Large intestine (tissue), 3 donors: Measurements from ENCODE around the gene TLK2. TPM values are rescaled to one million over a fixed set of nuclear protein-coding genes. Genes with fewer than 3 reads are reported as not detected.
"Not testable (repeated sequence)": the region's sequence is repeated elsewhere in the genome, so short reads cannot be mapped to it uniquely, and the experiment has no call there.

Source experiments
- DNase-seq, 2 donors: peaks; one replicate each; pipeline versions ENCODE4 v3.0.0 to v3.0.0-alpha.2; 2013
- H3K27ac ChIP-seq: one replicate; pipeline ENCODE4 v1.5.1; 2013; ENCODE audit warnings: low read length
- H3K27me3 ChIP-seq: 2 replicates; pipeline ENCODE4 v1.6.1; 2013; ENCODE audit warnings: low read length; ENCODE audit not compliant: control insufficient read depth, insufficient read depth
- H3K36me3 ChIP-seq: 2 replicates; pipeline ENCODE4 v1.6.1; 2013; ENCODE audit warnings: low read length; ENCODE audit not compliant: control insufficient read depth, insufficient read depth
- H3K4me1 ChIP-seq: one replicate; pipeline ENCODE4 v1.6.1; 2013; ENCODE audit warnings: low read length; ENCODE audit not compliant: control insufficient read depth, insufficient read depth
- H3K4me3 ChIP-seq: one replicate; pipeline ENCODE4 v1.5.1; 2013; ENCODE audit warnings: low read length
- H3K9me3 ChIP-seq: one replicate; pipeline ENCODE4 v1.6.1; 2013; ENCODE audit warnings: mild to moderate bottlenecking, low read depth, low read length, moderate library complexity; ENCODE audit not compliant: control insufficient read depth
- WGBS: methylation state at CpG from one replicate; pipeline ENCODE4 v1.1.5; 2013; ENCODE audit warnings: low lambda C conversion rate; ENCODE audit not compliant: insufficient coverage; 5-methylcytosine and 5-hydroxymethylcytosine counted together
- polyA plus RNA-seq: library from polyadenylated mRNA; unstranded; fragments of 120-200 nt; gene quantifications from one replicate; pipeline ENCODE4 v1.2.1, GENCODE V29; 2013

Gene TLK2
- polyA plus RNA-seq, 1 donor, result 29.8 TPM

- WGBS, result 80% methylated on average over 1 of the region's 1 CpG
- Histone ChIP-seq H3K36me3 (peaks cover 47% of the 10 kb centered on the region), H3K9me3 (no peaks in the 10 kb centered on the region), H3K4me1 (no peaks in the 10 kb centered on the region), H3K4me3 (no peak overlapping the region), H3K27me3 (no peaks in the 10 kb centered on the region), H3K27ac (no peak overlapping the region)
- no peak for DNase-seq
Measured at GRCh38 chr17:62576382-62576781, 97.8 kb downstream of the TLK2 start.

- no peaks in the 10 kb centered on the region for H3K4me1 ChIP-seq
- no peaks in the 10 kb centered on the region for H3K27me3 ChIP-seq
- H3K4me3 ChIP-seq, result no peak overlapping the region
- no peak overlapping the region for H3K27ac ChIP-seq
- DNase-seq, result no peak
- H3K36me3 ChIP-seq, result peaks cover 43% of the 10 kb centered on the region
- WGBS, result 100% methylated on average over 2 of the region's 2 CpGs
- no peaks in the 10 kb centered on the region for H3K9me3 ChIP-seq
Measured at GRCh38 chr17:62578757-62579487, 100.3 kb downstream of the TLK2 start.

GRCh38 chr17:62580947-62581346, 102.3 kb downstream of the TLK2 start:
- peaks cover 40% of the 10 kb centered on the region for H3K36me3 ChIP-seq
- no peak overlapping the region for H3K4me3 ChIP-seq
- no peak overlapping the region for H3K27ac ChIP-seq
- no peaks in the 10 kb centered on the region for H3K27me3 ChIP-seq
- no peaks in the 10 kb centered on the region for H3K4me1 ChIP-seq
- DNase-seq, result no peak
- no peaks in the 10 kb centered on the region for H3K9me3 ChIP-seq
- WGBS, result 80% methylated on average over 1 of the region's 2 CpGs

GRCh38 chr17:62581764-62582163, 103.1 kb downstream of the TLK2 start:
- no peak overlapping the region for H3K27ac ChIP-seq
- no peaks in the 10 kb centered on the region for H3K9me3 ChIP-seq
- H3K27me3 ChIP-seq, result no peaks in the 10 kb centered on the region
- H3K4me1 ChIP-seq, result no peaks in the 10 kb centered on the region
- WGBS, result no CpG with 5 or more reads among the region's 1 CpG
- no peak overlapping the region for H3K4me3 ChIP-seq
- no peak for DNase-seq
- H3K36me3 ChIP-seq, result peaks cover 42% of the 10 kb centered on the region

- no CpG with 5 or more reads among the region's 2 CpGs for WGBS
- no peak overlapping the region for H3K27ac ChIP-seq
- H3K36me3 ChIP-seq, result peaks cover 42% of the 10 kb centered on the region
- H3K4me3 ChIP-seq, result no peak overlapping the region
- no peak for DNase-seq
- no peaks in the 10 kb centered on the region for H3K4me1 ChIP-seq
- no peaks in the 10 kb centered on the region for H3K27me3 ChIP-seq
- H3K9me3 ChIP-seq, result no peaks in the 10 kb centered on the region
Measured at GRCh38 chr17:62587554-62587953, 108.9 kb downstream of the TLK2 start.

- Histone ChIP-seq H3K9me3 (no peaks in the 10 kb centered on the region), H3K4me3 (no peak overlapping the region), H3K27ac (no peak overlapping the region), H3K4me1 (no peaks in the 10 kb centered on the region), H3K27me3 (no peaks in the 10 kb centered on the region), H3K36me3 (peaks cover 42% of the 10 kb centered on the region)
- DNase-seq, result no peak
- WGBS, result 100% methylated on average over 1 of the region's 7 CpGs
Measured at GRCh38 chr17:62588109-62588508, 109.5 kb downstream of the TLK2 start.

- no peak for DNase-seq
- 86% methylated on average over 2 of the region's 6 CpGs for WGBS
- H3K36me3 ChIP-seq, result peaks cover 52% of the 10 kb centered on the region
Measured at GRCh38 chr17:62591333-62591732, 112.7 kb downstream of the TLK2 start.

GRCh38 chr17:62591822-62592221, 113.2 kb downstream of the TLK2 start:
- peaks cover 54% of the 10 kb centered on the region for H3K36me3 ChIP-seq

More at GRCh38 chr17:62591333-62591732, 112.7 kb downstream of the TLK2 start:
- no peak overlapping the region for H3K27ac ChIP-seq
- peaks cover 13% of the 10 kb centered on the region for H3K9me3 ChIP-seq
- H3K27me3 ChIP-seq, result no peaks in the 10 kb centered on the region
- H3K4me3 ChIP-seq, result no peak overlapping the region
- no peaks in the 10 kb centered on the region for H3K4me1 ChIP-seq

GRCh38 chr17:62592341-62593099, 113.9 kb downstream of the TLK2 start:
- no CpG with 5 or more reads among the region's 9 CpGs for WGBS
- Histone ChIP-seq H3K36me3 (peaks cover 57% of the 10 kb centered on the region), H3K27me3 (no peaks in the 10 kb centered on the region), H3K27ac (no peak overlapping the region), H3K4me3 (no peak overlapping the region), H3K9me3 (peaks cover 13% of the 10 kb centered on the region), H3K4me1 (no peaks in the 10 kb centered on the region)
- DNase-seq, result no peak

More at GRCh38 chr17:62591822-62592221, 113.2 kb downstream of the TLK2 start:
- no CpG with 5 or more reads among the region's 11 CpGs for WGBS
- not testable (repeated sequence) for H3K27ac ChIP-seq, H3K4me1 ChIP-seq, H3K4me3 ChIP-seq, DNase-seq, H3K27me3 ChIP-seq
- H3K9me3 ChIP-seq, result peaks cover 13% of the 10 kb centered on the region

- Histone ChIP-seq H3K27me3 (no peaks in the 10 kb centered on the region), H3K4me3 (no peak overlapping the region), H3K4me1 (no peaks in the 10 kb centered on the region), H3K9me3 (peaks cover 13% of the 10 kb centered on the region), H3K36me3 (peaks cover 64% of the 10 kb centered on the region), H3K27ac (no peak overlapping the region)
- 100% methylated on average over 4 of the region's 5 CpGs for WGBS
- no peak for DNase-seq
Measured at GRCh38 chr17:62595484-62595883, 116.9 kb downstream of the TLK2 start.
